ELF-1 (cell line): Measurements from ENCODE around the gene RAMACL.
A peak's percentile ranks its signal among the peaks of the same experiment; 100 is the strongest.

Experiments used
- DNase-seq: peaks from one replicate; pipeline ENCODE4 v3.0.0-alpha.2; 2016; ENCODE audit warnings: low read depth, low spot score

Gene RAMACL

DNA sequence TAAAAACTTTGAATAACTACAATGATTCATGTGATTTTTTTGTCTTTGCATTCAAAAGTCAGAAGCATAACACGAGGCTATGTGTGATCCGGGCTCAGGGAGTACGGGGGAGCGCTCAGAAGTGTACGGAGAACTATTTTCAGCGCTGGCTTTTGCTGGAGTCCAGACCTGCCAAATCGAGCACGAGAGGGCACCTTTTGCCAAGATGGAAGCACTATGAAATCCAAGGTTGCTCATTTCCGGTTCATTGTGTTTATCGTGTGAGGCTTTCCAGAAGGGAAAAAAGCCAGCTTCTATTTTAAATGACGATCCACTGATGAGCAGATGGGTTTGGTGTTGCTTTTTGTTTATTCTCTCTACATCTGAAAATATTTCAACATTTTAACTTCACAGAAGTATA, 11.3 kb downstream of the RAMACL start:
- DNase-seq: no peak

DNA sequence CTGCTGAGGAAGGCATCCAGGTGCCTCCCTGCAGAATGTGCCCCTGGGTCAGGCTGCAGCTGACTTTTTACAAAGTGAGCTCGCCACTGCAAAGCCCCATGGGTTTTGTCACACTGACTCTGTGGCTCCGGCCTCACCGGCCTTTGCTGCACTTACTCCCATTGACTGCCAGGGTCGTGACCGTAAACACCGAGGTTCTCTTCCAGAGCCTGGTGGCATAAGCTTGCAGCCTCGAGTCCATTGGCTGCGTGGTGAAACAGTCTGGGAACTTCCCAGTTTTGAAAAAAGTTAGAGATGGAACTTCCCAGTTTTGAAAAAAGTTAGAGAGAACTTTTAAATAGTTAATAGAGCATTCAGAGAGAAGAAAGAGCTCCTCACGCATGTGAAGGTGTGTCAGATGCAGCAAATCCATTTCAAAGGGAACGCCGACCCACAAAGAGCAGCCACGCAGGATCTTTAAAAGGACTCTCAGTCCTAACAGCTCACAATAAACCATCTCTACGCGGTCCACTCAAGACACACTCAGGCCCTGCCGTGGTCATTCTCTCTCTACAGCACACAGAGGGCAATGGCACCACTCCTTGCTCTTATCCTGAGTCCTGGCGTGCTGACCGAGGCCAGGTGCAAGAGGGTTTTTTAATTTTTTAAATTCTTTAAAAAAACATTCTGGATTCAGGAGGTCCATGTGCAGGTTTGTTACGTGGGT, 12.8 kb downstream of the RAMACL start:
- DNase-seq: peak; percentile 32

DNA sequence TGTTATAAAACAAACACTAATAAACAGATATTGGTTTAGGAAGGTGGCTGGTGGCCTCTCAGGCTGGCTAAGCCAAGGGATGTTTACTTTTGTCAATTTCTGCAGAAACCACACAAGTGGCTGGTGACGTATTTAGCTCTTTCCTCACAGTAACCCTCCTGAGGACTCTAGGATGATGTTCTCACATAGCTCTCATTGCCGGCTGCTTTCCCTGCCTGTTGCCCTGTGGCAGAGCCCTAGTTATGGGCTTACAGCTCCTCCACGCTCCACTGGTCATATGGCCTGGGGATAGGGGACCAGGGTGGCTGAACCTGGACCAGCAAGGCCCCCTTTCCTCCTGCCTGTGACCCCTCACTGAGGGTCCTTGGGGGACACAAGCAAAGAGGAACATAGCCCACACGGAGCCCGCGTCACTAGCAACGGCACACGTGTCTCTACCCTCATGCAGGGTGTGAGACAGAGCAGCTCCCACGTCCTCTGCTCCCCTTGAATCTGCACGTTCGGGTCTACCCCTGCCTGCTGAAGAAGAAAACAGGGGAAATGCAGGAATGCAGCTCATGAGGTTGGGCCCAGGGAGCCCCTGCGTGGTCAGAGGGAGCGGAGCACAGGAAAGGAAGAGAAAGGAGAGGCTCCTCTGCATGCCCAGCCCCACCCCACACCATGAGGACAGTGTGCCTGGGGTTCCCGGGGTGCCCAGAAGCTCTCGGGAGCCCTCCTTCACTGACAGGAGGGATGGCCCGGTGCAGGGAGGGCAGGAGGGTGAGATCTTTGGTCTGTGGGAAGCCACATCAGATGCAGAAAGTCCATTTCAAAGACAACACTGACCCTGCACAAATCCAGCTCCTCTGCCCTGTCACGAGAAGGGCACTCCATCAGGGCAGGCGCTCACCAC, 13.9 kb downstream of the RAMACL start:
- peak; percentile 42 for DNase-seq

DNA sequence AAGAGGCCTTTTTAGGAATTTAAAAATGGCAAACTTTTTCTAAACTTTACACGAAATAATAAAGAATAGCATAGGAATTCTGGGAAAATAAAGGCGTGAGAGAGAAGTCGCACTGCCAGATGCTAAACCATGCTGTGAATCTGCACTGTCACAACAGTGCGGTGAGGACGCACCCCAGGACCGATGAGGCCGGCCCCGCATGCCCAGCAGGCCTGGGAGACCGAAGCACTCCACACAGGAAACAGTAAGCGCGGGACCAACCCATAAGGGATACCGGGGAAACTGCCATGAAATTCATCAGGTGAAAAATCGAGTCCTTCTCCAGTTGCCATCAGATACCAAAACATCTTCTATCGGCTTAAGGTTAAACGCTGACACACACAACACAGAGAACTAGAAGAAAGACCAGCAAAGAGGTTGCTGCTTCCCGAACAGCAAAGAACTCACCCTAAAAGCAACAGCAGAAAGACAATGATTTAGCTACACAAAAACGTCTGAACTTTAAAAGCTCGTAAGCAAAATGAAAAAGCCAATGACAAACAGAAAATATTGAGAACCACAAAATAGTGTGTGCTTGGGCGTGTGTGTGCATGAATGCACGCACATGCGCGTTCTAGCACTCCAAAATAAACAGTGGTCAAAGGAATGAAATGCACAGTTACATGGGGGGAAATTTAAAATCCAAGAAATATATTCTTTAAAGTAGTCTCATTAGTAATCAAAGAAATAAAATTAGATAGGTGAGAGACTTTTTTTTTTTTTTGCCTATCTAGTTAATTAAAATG, 15.4 kb downstream of the RAMACL start:
- DNase-seq: no peak

DNA sequence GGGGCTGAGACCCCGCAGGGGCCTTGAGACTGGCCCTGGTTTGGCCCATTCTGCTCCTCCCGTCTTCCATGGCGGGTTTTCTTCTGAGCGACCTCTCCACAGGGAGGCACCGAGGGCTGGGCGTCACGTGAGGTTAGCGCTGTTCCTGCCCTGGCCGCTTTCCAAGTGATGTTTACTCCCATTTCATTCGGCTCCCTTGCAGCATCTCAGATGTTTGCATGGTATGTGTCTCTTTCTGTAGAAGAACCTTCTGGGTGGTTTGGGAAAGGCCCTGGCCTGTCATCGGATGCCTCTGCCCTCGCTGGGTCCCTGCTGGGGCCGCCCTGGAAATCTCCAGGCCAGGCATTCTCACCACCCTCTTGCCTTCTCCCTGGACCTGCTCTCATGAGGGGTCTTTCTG, 17.3 kb downstream of the RAMACL start:
- DNase-seq: no peak

DNA sequence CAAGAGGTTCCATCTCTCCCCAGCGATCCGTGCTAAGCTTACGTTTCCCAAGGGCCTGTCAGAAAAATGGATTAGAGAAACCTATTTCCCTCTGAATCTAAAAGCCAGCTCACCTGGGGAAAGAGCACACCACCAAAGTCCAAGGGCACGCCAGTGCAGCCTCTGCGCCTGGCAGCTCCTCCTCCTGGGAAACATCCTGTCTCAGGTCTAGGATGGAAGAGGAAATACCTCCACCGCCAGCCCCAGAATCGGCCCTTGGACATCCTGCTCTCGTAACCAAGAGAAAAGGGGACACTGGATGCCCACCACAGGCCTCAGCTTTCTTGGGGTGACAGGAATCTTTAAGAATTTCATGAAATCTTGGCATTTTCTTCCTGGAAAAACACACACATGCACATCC, 18.7 kb downstream of the RAMACL start:
- DNase-seq: no peak

DNA sequence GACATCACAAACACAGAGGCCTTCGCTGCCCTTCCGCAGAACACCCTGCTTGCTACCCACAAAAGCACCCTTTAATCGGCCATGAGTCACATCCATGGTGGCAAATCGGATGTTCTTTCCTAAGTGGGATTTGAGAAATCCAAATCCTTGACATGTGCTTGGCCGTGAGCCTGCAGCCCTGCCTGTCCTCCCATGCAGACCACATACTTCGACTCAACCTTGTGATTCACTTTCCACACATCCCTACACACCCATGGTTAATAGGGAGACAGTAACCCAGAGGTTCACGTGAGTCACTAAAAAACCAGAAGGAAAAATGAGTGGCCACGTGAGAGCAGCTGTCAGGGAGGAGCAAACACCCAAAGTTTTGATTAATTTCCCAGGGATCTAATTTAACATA, 19.4 kb downstream of the RAMACL start:
- no peak for DNase-seq

DNA sequence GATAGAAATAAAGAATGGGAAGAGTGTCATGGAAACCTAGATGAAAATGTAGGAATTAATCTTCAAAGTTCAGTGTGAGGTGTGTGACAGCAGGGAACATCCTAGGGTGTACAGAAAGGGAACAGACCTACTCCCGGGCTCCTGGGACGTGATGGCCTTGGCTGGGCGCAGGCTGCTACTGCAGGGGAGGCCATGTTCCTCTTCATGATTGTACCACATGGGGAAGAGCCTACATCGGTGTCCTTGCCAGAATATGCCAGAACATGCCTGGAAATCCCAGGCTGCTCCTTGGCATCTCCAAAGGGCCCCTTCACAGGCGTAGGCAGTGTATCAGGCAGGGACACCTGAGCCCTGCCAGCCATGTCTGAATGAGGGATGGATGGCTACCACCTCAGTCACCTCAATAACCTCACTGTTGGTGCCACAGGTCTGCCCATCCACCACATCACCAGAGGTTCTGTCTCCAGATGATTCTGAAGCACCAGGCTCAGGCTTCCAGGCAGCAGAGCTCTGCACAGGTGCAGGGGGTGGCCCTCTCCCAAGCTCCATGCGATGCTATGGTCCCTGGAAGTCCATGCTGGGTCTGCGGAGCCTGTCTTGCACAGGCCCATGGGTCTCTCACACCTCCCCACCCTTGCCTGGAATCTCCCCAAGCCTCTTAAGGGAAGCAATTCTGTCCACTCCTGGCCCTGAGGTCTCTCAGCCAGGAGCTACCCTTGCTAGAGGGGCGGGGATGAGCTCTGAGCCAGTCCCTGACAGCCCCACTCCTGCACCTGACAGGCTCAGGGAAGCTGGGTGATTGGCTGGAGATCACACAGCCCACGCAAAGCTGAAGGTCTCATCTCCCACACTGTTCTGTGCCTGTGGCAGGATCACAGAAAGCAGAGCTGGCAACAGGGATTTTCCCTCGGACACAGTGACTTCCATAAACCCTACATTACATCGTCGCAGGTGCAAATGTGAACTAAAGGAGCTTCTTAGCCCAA, 20.2 kb downstream of the RAMACL start:
- no peak for DNase-seq

DNA sequence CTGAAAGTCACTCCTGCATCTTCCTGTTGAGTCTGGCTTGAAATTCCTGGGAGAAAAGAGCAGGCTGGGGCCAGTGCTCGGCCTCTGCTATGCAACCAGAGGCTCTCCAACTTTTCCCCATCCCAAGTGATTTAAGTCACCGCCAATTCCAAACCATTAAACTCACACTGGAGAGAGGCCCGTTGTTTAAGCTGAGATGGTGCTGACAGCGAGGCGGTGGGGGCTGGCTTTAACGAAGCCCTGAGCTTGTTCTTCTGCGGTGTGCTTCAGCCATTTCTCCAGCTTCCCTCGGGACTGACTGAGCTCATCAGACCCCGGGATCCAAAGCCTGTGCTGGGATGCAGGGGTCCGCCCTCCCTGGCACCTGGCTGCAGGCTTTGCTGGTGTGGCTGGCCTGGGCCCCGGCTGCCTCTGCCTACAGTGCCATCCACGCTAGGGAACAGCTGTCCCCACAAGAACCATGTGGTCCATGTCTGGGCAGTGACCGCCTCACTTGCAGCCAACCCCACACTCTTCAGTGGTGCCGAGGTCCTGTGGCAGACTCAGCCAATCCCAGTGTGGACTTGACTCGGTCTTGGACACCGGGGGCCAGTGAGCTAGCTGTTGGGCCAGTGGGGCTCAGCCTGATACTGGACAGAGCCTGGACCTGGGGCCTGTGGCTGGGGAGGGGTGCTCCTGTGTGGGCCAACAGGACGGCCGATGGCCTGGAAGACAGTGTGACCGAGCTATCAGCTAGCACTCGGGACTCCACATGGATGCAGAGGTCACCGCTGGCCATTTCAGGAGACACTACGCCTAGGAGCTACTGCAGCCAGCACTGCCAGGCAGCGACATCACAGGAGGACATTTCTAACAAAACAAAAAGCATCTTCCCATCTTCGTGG, 21.2 kb downstream of the RAMACL start:
- no peak for DNase-seq

DNA sequence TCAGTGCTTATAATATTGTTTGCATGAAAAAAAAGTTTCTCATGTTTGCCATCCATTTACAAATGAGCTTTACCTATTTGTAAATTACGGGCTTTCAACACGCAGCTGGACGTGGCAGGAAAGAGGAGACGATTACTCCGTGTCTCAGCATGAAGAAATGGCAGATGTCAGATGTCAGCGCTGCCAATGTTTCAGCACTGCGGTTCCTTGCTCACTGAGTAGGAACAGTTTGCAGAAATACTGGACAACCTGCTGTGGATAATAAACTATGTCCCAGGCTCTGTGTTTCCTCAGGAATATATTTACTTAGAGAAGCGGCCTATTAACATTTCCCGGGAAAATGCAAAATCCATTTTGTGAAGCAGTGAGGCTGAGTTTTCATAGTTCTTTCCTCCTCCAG, 22.7 kb downstream of the RAMACL start:
- DNase-seq: no peak

DNA sequence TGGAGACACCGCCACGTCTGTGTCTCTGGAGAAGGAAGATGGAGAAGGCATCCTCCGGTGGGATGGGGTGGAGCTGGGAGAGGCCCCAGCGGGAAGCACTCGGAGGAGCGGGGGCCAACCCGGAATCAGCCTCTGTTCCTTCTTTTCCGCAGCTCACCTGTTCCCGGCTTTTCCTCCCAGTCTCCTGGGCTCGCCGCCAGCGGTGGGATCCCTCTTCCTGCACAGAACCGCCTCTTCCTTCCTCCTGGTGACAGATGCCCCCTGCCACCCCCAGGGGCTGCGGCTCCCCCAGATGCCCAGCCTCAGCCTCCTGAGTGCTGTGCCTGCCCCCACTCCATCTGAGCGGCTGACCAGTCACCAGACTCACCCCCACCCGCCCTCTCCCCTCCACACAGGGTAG, 23.3 kb downstream of the RAMACL start:
- DNase-seq: no peak

DNA sequence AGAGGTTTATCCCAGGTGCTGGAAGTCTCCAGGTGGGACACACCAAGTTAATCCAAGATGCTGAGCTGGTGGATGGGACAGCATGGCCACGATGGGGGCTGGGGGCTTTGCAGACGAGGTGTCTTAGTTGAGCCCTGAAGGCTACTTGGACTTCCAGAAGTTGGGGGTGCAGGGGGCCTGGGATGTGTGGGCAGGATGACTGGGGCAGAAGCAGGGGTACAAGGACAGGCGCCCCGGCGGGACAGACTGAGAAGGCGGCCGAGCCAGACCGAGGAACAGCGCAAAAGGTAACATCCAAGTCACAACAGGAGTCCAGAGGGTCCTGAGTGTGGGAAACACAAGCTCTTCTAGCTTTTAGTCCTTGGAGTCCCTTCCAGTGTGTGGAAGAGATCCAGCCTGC, 23.8 kb downstream of the RAMACL start:
- DNase-seq: no peak

DNA sequence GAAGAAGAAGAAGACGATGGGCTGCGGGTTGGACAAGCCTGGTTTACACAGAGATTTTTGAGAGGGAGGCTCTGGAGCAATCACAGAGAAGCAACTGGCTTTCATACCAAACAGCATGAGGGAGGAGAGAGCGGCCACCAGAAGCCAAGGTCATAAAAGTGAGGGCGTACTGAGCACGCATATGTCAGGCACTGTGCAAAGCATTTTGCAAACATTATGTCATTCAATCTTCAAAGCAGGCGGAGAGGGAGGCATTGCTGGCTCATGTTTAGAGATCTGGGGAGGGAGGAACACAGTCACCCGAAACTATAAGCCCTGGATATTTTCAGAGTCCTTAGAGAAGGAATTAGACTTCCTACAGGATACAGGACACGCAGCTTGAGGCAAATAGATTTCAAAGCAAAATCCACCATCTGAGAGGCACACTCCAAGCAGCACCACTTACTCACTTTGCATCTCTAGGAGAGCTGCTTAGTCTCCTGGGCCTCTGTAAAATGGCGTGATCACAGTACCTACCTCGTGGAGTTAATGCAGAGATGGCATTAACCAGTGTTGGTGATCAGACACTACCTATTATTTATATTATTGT, 24.6 kb downstream of the RAMACL start:
- no peak for DNase-seq

DNA sequence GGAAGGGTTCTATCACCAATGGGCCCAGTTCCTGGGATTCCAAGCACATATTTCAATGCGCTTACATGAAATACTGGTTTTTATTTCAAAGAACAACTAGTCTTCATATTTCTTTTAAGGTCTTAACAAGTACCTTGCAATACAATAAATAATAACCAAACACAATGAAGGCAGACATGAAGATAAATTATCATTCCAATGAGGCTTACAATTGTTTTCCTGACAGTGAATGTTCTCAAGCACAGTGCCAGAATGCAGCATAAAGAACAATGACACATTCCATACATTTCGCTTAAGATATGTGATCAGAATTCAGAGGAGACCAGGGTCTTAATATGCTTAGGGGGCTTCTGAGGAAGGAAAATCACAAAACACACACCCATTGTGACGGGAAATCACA, 26.3 kb downstream of the RAMACL start:
- no peak for DNase-seq

DNA sequence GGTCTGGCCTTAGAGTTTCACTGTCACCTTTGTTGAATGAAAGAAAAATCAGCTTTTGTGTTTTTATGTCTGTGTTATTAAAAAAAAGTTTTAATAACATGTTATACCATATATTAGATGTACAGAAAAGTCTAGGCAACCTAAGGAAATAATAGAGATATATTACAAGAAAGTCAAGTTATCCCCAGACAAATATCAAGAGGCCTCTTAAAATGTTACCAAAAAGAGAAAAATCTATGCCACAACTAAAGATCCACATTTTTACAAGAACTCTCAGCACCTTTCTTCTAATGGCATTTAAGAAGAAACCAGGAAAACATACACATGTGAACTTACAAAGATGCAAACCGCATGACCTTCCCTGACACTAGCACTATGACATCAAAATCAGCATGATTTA, 26.8 kb downstream of the RAMACL start:
- no peak for DNase-seq

DNA sequence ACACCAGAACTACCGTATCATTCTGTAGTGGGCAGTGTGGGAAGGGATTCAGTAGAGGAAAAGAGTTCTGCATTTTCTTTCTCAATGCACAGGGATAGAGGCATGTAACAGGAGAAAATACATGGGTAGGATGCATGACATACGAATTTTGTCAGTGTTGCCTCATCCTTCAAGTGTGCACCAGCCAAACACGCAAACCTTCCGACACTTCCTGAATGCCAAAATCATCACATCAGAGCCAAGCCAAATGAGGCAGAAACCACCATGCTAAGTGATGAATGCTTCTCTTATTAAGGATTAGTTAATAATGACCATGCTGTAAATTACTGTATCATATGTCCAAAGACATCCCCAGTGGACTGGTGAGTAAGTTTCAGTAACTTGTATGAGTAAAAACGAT, 27.3 kb downstream of the RAMACL start:
- DNase-seq: no peak

DNA sequence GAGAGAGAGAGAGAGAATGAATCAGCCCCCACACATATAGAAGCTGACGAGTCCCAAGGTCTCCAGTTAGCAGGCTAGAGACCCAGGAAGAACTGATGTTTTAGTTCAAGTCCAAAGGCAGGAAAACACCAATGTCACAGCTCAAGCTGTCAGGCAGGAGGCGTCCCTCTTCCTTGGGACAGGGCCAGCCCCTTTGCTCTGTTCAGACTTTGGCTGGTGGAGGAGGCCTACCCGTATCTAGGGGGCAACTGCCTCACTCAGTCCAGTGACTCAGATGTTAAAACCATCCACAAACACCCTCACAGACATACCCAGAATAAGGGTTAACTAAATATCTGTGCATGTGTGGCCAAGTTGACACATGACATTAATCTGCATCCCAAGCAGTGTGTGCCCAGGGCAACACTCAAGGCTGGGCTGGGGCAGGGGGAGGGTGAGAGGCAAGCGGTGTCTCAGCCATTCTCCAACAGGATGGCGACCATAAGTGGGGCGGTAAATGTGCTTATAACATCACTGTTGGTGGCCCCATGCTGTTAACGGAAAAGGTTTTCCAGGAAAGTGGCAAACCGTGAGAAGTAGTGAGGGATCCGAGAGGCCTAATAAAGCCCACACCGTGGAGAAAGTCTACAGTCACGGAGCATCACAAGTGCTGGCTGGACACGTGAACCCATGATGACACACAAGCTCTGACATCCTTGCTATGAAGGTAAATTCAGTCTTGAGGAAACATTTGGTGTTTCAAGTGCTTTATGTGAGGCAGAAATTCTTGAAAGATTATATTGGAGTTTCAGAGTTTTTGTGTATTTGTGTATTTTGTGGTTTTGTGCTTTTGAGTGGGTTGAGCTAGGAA, 28.1 kb downstream of the RAMACL start:
- no peak for DNase-seq

DNA sequence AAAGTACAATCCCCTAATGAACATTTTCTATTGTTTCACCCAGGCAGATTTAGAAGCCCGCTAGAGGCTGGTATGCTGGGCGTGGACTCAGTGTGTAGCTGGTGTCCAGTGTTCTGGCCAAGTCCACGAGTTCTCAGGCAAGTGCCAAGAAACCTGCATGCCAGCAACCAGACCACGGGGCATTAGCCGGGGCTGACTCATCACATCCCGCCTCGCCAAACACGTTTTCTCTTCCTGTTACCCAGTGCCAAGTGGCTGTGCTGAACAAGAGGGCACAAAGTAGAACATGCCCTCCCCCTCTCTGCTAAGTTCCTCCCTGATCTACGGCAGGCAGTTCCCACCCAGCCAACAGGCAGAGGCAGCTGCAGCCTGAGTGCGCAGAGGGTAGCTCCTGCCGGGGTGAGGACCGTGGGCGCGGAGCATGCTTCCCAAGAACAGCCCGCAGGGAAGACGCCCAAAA, 29.6 kb downstream of the RAMACL start:
- DNase-seq: no peak

DNA sequence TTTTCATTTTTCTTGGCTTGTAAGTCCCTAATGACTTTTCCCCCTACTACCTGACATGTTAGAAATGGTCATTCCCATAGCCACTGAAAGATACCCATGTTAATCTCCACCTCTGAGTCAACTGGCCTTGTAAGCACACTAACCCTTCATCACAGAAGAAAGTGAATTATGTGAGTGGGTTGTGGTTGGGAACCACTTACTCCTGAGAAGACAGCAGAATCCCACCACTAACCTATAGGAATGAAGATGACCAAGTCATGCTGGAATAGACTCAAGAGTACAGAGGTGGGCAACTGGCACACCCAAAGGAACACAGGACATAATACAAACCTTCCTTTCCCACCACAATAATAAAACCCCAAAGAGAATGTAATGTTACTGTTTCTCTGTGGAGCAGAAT, 30.1 kb downstream of the RAMACL start:
- no peak for DNase-seq
